CD4-positive, alpha-beta T cell (primary cell): ENCODE measurements around the gene ESYT2. TPM values are rescaled to one million over a fixed set of nuclear protein-coding genes. Genes with fewer than 3 reads are reported as not detected.

Source experiments
- ATAC-seq: fragments of 200-7000 bp; cut with Tn5 transposase; one replicate; pipeline ENCODE4 v1.10.0; 2022; ENCODE audit warnings: mild to moderate bottlenecking; ENCODE audit not compliant: poor library complexity
- CTCF ChIA-PET: fragments of 350-600 bp; sonication (Branson Sonifier 250); formaldehyde crosslinking; loops from one replicate; lab custom pipeline; 2021; ENCODE audit warnings: antibody characterized with exemption, inconsistent platforms; lab: Charles Lee
- POLR2A ChIA-PET: fragments of 350-600 bp; sonication (Branson Sonifier 250); formaldehyde crosslinking; loops from one replicate; lab custom pipeline; 2021; ENCODE audit warnings: antibody characterized with exemption, inconsistent platforms; lab: Charles Lee
- DNase-seq, 14 experiments: peaks; one replicate each; pipeline ENCODE4 v3.0.0-alpha.2; 2013 to 2020; ENCODE audit warnings: mixed read lengths in 2 of 14
- H3K27ac ChIP-seq, 2 donors: one replicate each; pipeline versions ENCODE4 v1.5.1 to v1.7.0; 2013; ENCODE audit warnings: low read length in 2 of 2, low read depth in 1 of 2, mild to moderate bottlenecking in 1 of 2
- H3K27me3 ChIP-seq, 2 experiments: 1 replicate in 1 of 2; 2 replicates in 1 of 2; pipeline versions ENCODE4 v1.6.1 to v1.7.0; 2013; ENCODE audit warnings: low read length in 2 of 2, control low read depth in 1 of 2, mild to moderate bottlenecking in 1 of 2, moderate library complexity in 1 of 2; ENCODE audit not compliant: insufficient read depth in 2 of 2, control insufficient read depth in 1 of 2
- H3K36me3 ChIP-seq: one replicate; pipeline ENCODE4 v1.6.1; 2013; ENCODE audit warnings: low read length, control low read depth; ENCODE audit not compliant: insufficient read depth
- H3K4me1 ChIP-seq: one replicate; pipeline ENCODE4 v1.6.1; 2013; ENCODE audit warnings: low read length, control low read depth; ENCODE audit not compliant: insufficient read depth
- H3K4me3 ChIP-seq: one replicate; pipeline ENCODE4 v1.5.1; 2013; ENCODE audit warnings: mild to moderate bottlenecking, low read length, moderate library complexity
- H3K9me3 ChIP-seq, 2 experiments: 1 replicate in 1 of 2; 2 replicates in 1 of 2; pipeline versions ENCODE4 v1.6.1 to v1.7.0; 2013; ENCODE audit warnings: low read length in 2 of 2, mild to moderate bottlenecking in 2 of 2, control low read depth in 1 of 2, moderate library complexity in 1 of 2; ENCODE audit not compliant: control insufficient read depth in 1 of 2, insufficient read depth in 1 of 2
- H3K27ac Mint-ChIP-seq: one replicate; pipeline ENCODE4 v1.8.0; 2020; ENCODE audit warnings: mixed read lengths
- H3K27me3 Mint-ChIP-seq: one replicate; pipeline ENCODE4 v1.8.0; 2021; ENCODE audit warnings: mixed read lengths
- H3K36me3 Mint-ChIP-seq: one replicate; pipeline ENCODE4 v1.8.0; 2021; ENCODE audit warnings: low read depth, mixed read lengths
- H3K4me1 Mint-ChIP-seq: one replicate; pipeline ENCODE4 v1.8.0; 2021; ENCODE audit warnings: low read depth, mixed read lengths
- H3K4me3 Mint-ChIP-seq: one replicate; pipeline ENCODE4 v1.8.0; 2020; ENCODE audit warnings: mild to moderate bottlenecking, mixed read lengths
- H3K9me3 Mint-ChIP-seq: one replicate; pipeline ENCODE4 v1.8.0; 2020; ENCODE audit warnings: mixed read lengths
- CTCF ChIP-seq: fragments of 200-600 bp; IDR thresholded peaks from one replicate; pipeline ENCODE4 v1.8.0; 2022; ENCODE audit warnings: antibody characterized with exemption, mild to moderate bottlenecking
- intact Hi-C, 2 experiments: fragments of 100-400 bp; cut with DNase I in 1 of 2; cut with micrococcal nuclease in 1 of 2; formaldehyde crosslinking; loops; one replicate each; pipeline versions ENCODE4 v1.15.1 to v1.9.0; 2023 to 2025; cut with DNase I, micrococcal nuclease
- total RNA-seq, 174 experiments: library from RNA in 2 of 174; stranded (reverse) in 2 of 174; gene quantifications; one replicate each; pipeline ENCODE4 v1.2.3 and lab custom pipeline; 2021 to 2026

ESYT2 gene
- total RNA-seq, 2 experiments from 2014 or later: 106 to 112 TPM

DNA sequence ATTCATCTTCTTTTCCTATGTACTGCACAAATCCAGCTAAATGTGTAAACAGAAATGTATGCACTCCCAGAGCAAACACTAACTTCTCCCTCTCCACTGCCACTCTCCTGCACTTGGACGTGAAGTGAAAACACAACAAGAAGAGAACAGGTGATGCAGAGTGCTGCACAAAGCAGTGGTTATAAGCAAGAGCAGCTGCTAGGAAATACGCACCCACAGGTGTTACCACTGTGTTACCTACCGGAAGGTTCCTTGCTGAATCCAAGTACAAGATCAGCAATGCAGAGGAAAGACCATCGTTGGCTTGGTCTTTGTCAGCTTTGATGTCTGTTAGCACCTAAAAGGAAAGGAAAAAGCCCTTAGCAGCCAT is 70.1 kb downstream of the ESYT2 start:
- no peaks in the 10 kb centered on the region for H3K27me3 Mint-ChIP-seq
- TF ChIP-seq CTCF: no peak
- Histone ChIP-seq H3K4me1 (no peaks in the 10 kb centered on the region), H3K9me3 (no peaks in the 10 kb centered on the region), H3K27ac (no peak overlapping the region), H3K4me3 (no peak overlapping the region), H3K27me3 (no peaks in the 10 kb centered on the region), H3K36me3 (peaks cover 88% of the 10 kb centered on the region)
- intact Hi-C loops: loop anchor here in 1 of 2 experiments (2.0 kb wide), 1 partner anchor 218 kb away; no protein-coding TSS in a partner anchor
- H3K9me3 Mint-ChIP-seq: no peaks in the 10 kb centered on the region
- DNase-seq: no peak
- no peak for ATAC-seq
- no peak overlapping the region for H3K27ac Mint-ChIP-seq
- H3K4me3 Mint-ChIP-seq: no peak overlapping the region
- peaks cover 9% of the 10 kb centered on the region for H3K4me1 Mint-ChIP-seq
- ChIA-PET POLR2A (interaction anchor here (1.4 kb wide), 1 partner anchor 70 kb away, joined by 4 read pairs; the partner anchor contains the start of gene ESYT2), CTCF (no interaction called here)
- H3K36me3 Mint-ChIP-seq: peaks cover 93% of the 10 kb centered on the region

DNA sequence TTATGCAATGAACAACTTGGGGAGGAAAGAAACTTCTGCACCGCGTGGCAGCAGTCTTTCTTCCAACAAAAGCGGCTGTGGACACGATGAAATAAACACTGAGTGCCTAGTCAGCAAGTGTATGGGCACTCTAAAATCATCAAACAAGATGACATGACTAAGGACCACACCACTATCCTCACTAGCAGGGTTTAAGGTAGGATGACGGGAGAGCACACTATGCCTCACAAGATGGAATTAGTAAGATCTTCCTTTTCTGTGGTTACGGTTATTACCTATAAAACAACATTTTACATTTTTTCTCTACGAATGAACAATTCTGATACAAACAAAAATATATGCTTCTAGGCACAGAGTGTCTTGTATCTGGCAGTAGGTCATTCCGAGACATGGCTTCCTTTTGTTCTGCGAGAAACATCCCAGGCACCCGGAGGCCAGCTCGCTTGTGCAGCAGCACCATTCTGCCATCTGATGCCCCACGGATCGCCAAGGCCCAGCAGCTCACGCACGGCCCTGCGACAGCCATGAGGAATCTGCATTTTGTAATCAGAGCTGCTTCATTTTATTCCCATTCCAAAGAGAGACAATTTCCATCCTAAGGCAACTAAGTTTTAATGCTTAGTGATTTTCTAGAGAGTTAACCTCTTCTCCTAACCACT is 70.6 kb downstream of the ESYT2 start:
- no peak for TF ChIP-seq CTCF
- no peaks in the 10 kb centered on the region for H3K4me1 ChIP-seq
- peaks cover 86% of the 10 kb centered on the region for H3K36me3 ChIP-seq
- no peak for DNase-seq
- CTCF ChIA-PET: no interaction called here
- H3K27me3 ChIP-seq: no peaks in the 10 kb centered on the region
- no peak overlapping the region for H3K27ac ChIP-seq
- POLR2A ChIA-PET: interaction anchor here (1.4 kb wide), 1 partner anchor 71 kb away, joined by 4 read pairs; the partner anchor contains the start of gene ESYT2
- no peaks in the 10 kb centered on the region for H3K9me3 Mint-ChIP-seq
- peaks cover 90% of the 10 kb centered on the region for H3K36me3 Mint-ChIP-seq
- no peak overlapping the region for H3K4me3 ChIP-seq
- intact Hi-C loops: loop anchor here in 1 of 2 experiments (2.0 kb wide), 1 partner anchor 218 kb away; no protein-coding TSS in a partner anchor
- H3K4me3 Mint-ChIP-seq: no peak overlapping the region
- no peak for ATAC-seq
- peaks cover 9% of the 10 kb centered on the region for H3K4me1 Mint-ChIP-seq
- H3K27me3 Mint-ChIP-seq: no peaks in the 10 kb centered on the region
- peak overlapping the region; percentile 33 for H3K27ac Mint-ChIP-seq
- H3K9me3 ChIP-seq: no peaks in the 10 kb centered on the region

DNA sequence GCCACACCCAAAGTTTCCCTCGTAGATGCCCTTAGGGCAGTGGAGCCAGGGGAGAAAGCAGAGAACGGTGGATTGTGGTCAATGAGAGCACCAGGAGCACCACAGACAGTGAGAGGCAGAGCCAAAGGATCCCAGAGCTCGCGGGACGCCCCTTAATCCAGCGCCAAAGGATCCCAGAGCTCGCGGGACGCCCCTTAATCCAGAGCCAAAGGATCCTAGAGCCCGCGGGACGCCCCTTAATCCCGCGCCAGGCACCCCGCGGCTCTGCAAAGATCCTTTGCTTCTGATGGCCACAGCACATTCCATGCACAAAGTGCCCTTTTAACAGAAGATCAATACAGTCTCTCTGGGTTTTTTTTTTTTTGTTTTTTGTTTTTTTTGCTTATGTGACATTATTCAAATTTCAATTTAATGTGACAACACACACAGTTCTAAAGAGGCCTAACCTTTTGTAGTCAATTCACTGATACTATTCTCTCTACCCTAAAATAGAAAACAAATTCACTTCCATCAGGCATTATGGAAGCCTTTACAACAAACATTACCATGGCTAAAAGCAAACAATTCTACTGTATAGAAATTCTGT is 71.8 kb downstream of the ESYT2 start:
- Mint-ChIP-seq H3K4me1 (peaks cover 9% of the 10 kb centered on the region), H3K27me3 (no peaks in the 10 kb centered on the region), H3K4me3 (no peak overlapping the region), H3K36me3 (peaks cover 90% of the 10 kb centered on the region), H3K9me3 (no peaks in the 10 kb centered on the region), H3K27ac (no peak overlapping the region)
- TF ChIP-seq CTCF: no peak
- intact Hi-C loops: no loop called here
- Histone ChIP-seq H3K36me3 (peaks cover 88% of the 10 kb centered on the region), H3K4me1 (no peaks in the 10 kb centered on the region), H3K4me3 (no peak overlapping the region), H3K9me3 (no peaks in the 10 kb centered on the region), H3K27me3 (no peaks in the 10 kb centered on the region), H3K27ac (no peak overlapping the region)
- DNase-seq: no peak
- ChIA-PET POLR2A (no interaction called here), CTCF (interaction anchor here (0.5 kb wide), 1 partner anchor 29 kb away, joined by 4 read pairs; no protein-coding TSS in a partner anchor)
- no peak for ATAC-seq
